Lung microvascular endothelial cell (primary cell): ENCODE results near the gene UAP1. TPM values are rescaled to one million over a fixed set of nuclear protein-coding genes. Genes with fewer than 3 reads are reported as not detected.
"Not testable (repeated sequence)": the region's sequence is repeated elsewhere in the genome, so short reads cannot be mapped to it uniquely, and the experiment has no call there.

Experiments used
- DNase-seq, 2 donors: peaks; one replicate each; pipeline versions ENCODE4 v3.0.0 to v3.0.0-alpha.2; 2010; ENCODE audit warnings: low read depth in 2 of 2
- total RNA-seq: library from RNA; depleted of rRNA; stranded (reverse); fragments of >200 nt; gene quantifications from 2 replicates; pipeline ENCODE4 v1.2.1, GENCODE V29; 2014

The UAP1 gene
- total RNA-seq, 1 donor from 2014 or later = 37.9 TPM

- peak; percentile 32 to 36 for DNase-seq
Measured at GRCh38 chr1:162564762-162565218, 3.3 kb downstream of the UAP1 start.

- no peak for DNase-seq
Measured at GRCh38 chr1:162565460-162565859, 3.9 kb downstream of the UAP1 start.

- no peak for DNase-seq
Measured at GRCh38 chr1:162566870-162567269, 5.3 kb downstream of the UAP1 start.

GRCh38 chr1:162568802-162569201 lies 7.3 kb downstream of the UAP1 start:
- peak in 1 of 2 donors; percentile 18 for DNase-seq

GRCh38 chr1:162570718-162571117 lies 9.2 kb downstream of the UAP1 start:
- DNase-seq = no peak

GRCh38 chr1:162571121-162571520 lies 9.6 kb downstream of the UAP1 start:
- DNase-seq = not testable (repeated sequence)

GRCh38 chr1:162571696-162572095 lies 10.2 kb downstream of the UAP1 start:
- DNase-seq = no peak

GRCh38 chr1:162573136-162573535 lies 11.6 kb downstream of the UAP1 start:
- no peak for DNase-seq

- no peak for DNase-seq
Measured at GRCh38 chr1:162578071-162578700, 16.7 kb downstream of the UAP1 start.

- DNase-seq = no peak
Measured at GRCh38 chr1:162578936-162579335, 17.4 kb downstream of the UAP1 start.

- no peak for DNase-seq
Measured at GRCh38 chr1:162580308-162580707, 18.8 kb downstream of the UAP1 start.

- not testable (repeated sequence) for DNase-seq
Measured at GRCh38 chr1:162582901-162583300, 21.4 kb downstream of the UAP1 start.

GRCh38 chr1:162585101-162585500 lies 23.6 kb downstream of the UAP1 start:
- not testable (repeated sequence) for DNase-seq

GRCh38 chr1:162587347-162587746 lies 25.8 kb downstream of the UAP1 start:
- no peak for DNase-seq

- DNase-seq = no peak
Measured at GRCh38 chr1:162587761-162588260, 26.3 kb downstream of the UAP1 start.

GRCh38 chr1:162590101-162590500 lies 28.6 kb downstream of the UAP1 start:
- DNase-seq = no peak

GRCh38 chr1:162590686-162591085 lies 29.2 kb downstream of the UAP1 start:
- no peak for DNase-seq

GRCh38 chr1:162596514-162597170 lies 35.1 kb downstream of the UAP1 start:
- no peak for DNase-seq

GRCh38 chr1:162599451-162599850 lies 37.9 kb downstream of the UAP1 start:
- no peak for DNase-seq

GRCh38 chr1:162603117-162603516 lies 41.6 kb downstream of the UAP1 start:
- not testable (repeated sequence) for DNase-seq

GRCh38 chr1:162605225-162605927 lies 43.9 kb downstream of the UAP1 start:
- DNase-seq = peak; percentile 89 to 94

GRCh38 chr1:162609306-162609705 lies 47.8 kb downstream of the UAP1 start:
- no peak for DNase-seq
